Subcutaneous abdominal adipose tissue (tissue), 5 donors: Measurements from ENCODE around the gene ABLIM2.

Source experiments
- H3K27ac ChIP-seq: one replicate; pipeline ENCODE4 v1.7.0; 2013; ENCODE audit warnings: low read depth, mild to moderate bottlenecking, inconsistent platforms, low read length, moderate library complexity
- H3K27me3 ChIP-seq, 5 donors: one replicate each; pipeline ENCODE4 v1.7.0; 2013; ENCODE audit warnings: low read length in 5 of 5, inconsistent platforms in 1 of 5; ENCODE audit not compliant: control insufficient read depth in 5 of 5, insufficient read depth in 4 of 5
- H3K36me3 ChIP-seq, 5 donors: one replicate each; pipeline ENCODE4 v1.7.0; 2013; ENCODE audit warnings: low read length in 5 of 5; ENCODE audit not compliant: control insufficient read depth in 5 of 5, insufficient read depth in 5 of 5
- H3K4me1 ChIP-seq, 5 donors: one replicate each; pipeline ENCODE4 v1.7.0; 2013; ENCODE audit warnings: low read length in 5 of 5, mild to moderate bottlenecking in 3 of 5, moderate library complexity in 1 of 5; ENCODE audit not compliant: control insufficient read depth in 5 of 5, insufficient read depth in 5 of 5
- H3K4me3 ChIP-seq, 5 donors: one replicate each; pipeline ENCODE4 v1.7.0; 2013; ENCODE audit warnings: low read length in 5 of 5, low read depth in 1 of 5
- H3K9ac ChIP-seq, 5 donors: one replicate each; pipeline ENCODE4 v1.7.0; 2013; ENCODE audit warnings: low read length in 5 of 5, mild to moderate bottlenecking in 4 of 5, moderate library complexity in 3 of 5
- H3K9me3 ChIP-seq, 5 donors: one replicate each; pipeline ENCODE4 v1.7.0; 2013; ENCODE audit warnings: low read length in 5 of 5; ENCODE audit not compliant: control insufficient read depth in 5 of 5
- donor health status: healthy.
- donor health status: healthy.
- donor health status: healthy.
- donor health status: healthy.
- donor health status: healthy.

The ABLIM2 gene

GRCh38 chr4:8176547-8177399, 18.2 kb upstream of the ABLIM2 start:
- H3K4me1 ChIP-seq, result peaks cover 0 to 9% (median 2%) of the 10 kb centered on the region in 5 donors
- H3K36me3 ChIP-seq, result no peaks in the 10 kb centered on the region
- H3K27ac ChIP-seq, result no peak overlapping the region
- no peaks in the 10 kb centered on the region for H3K9me3 ChIP-seq
- no peak overlapping the region for H3K4me3 ChIP-seq
- no peak overlapping the region for H3K9ac ChIP-seq
- peaks cover 0 to 8% (median 5%) of the 10 kb centered on the region in 5 donors for H3K27me3 ChIP-seq

GRCh38 chr4:8175686-8176085, 17.1 kb upstream of the ABLIM2 start:
- peaks cover 0 to 14% (median 2%) of the 10 kb centered on the region in 5 donors for H3K4me1 ChIP-seq
- H3K27me3 ChIP-seq, result peaks cover 0 to 11% (median 5%) of the 10 kb centered on the region in 5 donors

GRCh38 chr4:8174970-8175369, 16.4 kb upstream of the ABLIM2 start:
- no peak overlapping the region for H3K4me3 ChIP-seq
- H3K9ac ChIP-seq, result no peak overlapping the region
- no peak overlapping the region for H3K27ac ChIP-seq
- no peaks in the 10 kb centered on the region for H3K9me3 ChIP-seq
- peaks cover 0 to 9% (median 2%) of the 10 kb centered on the region in 5 donors for H3K4me1 ChIP-seq
- H3K27me3 ChIP-seq, result peaks cover 0 to 11% (median 5%) of the 10 kb centered on the region in 5 donors
- no peaks in the 10 kb centered on the region for H3K36me3 ChIP-seq

More at GRCh38 chr4:8175686-8176085, 17.1 kb upstream of the ABLIM2 start:
- Histone ChIP-seq H3K27ac (no peak overlapping the region), H3K36me3 (no peaks in the 10 kb centered on the region), H3K9me3 (no peaks in the 10 kb centered on the region), H3K9ac (no peak overlapping the region), H3K4me3 (no peak overlapping the region)

GRCh38 chr4:8173492-8174242, 15.1 kb upstream of the ABLIM2 start:
- H3K9me3 ChIP-seq, result peaks cover 0 to 4% (median 3%) of the 10 kb centered on the region in 5 donors
- H3K4me1 ChIP-seq, result peaks cover 0 to 9% (median 2%) of the 10 kb centered on the region in 5 donors
- no peak overlapping the region for H3K4me3 ChIP-seq
- H3K36me3 ChIP-seq, result no peaks in the 10 kb centered on the region
- H3K9ac ChIP-seq, result no peak overlapping the region
- H3K27me3 ChIP-seq, result peaks cover 0 to 11% (median 5%) of the 10 kb centered on the region in 5 donors
- no peak overlapping the region for H3K27ac ChIP-seq

- Histone ChIP-seq H3K9ac (no peak overlapping the region), H3K27ac (no peak overlapping the region), H3K4me3 (no peak overlapping the region), H3K4me1 (peaks cover 0 to 11% (median 2%) of the 10 kb centered on the region in 5 donors), H3K9me3 (peaks cover 0 to 12% (median 7%) of the 10 kb centered on the region in 5 donors), H3K36me3 (no peaks in the 10 kb centered on the region), H3K27me3 (peaks cover 0 to 11% (median 5%) of the 10 kb centered on the region in 5 donors)
Observed at GRCh38 chr4:8171984-8172924, 13.6 kb upstream of the ABLIM2 start.

GRCh38 chr4:8171266-8171665, 12.7 kb upstream of the ABLIM2 start:
- Histone ChIP-seq H3K27ac (no peak overlapping the region), H3K27me3 (peaks cover 0 to 8% (median 5%) of the 10 kb centered on the region in 5 donors), H3K9me3 (peaks cover 0 to 12% (median 7%) of the 10 kb centered on the region in 5 donors), H3K4me3 (no peak overlapping the region), H3K9ac (no peak overlapping the region), H3K36me3 (no peaks in the 10 kb centered on the region), H3K4me1 (peaks cover 0 to 15% (median 0%) of the 10 kb centered on the region in 5 donors)

GRCh38 chr4:8170341-8170740, 11.7 kb upstream of the ABLIM2 start:
- Histone ChIP-seq H3K4me1 (peaks cover 0 to 15% (median 0%) of the 10 kb centered on the region in 5 donors), H3K9me3 (peaks cover 0 to 12% (median 7%) of the 10 kb centered on the region in 5 donors), H3K4me3 (no peak overlapping the region), H3K27ac (no peak overlapping the region), H3K9ac (no peak overlapping the region), H3K27me3 (peaks cover 0 to 8% (median 5%) of the 10 kb centered on the region in 5 donors), H3K36me3 (no peaks in the 10 kb centered on the region)

- Histone ChIP-seq H3K9me3 (peaks cover 0 to 12% (median 7%) of the 10 kb centered on the region in 5 donors), H3K36me3 (no peaks in the 10 kb centered on the region), H3K4me1 (peaks cover 0 to 15% (median 0%) of the 10 kb centered on the region in 5 donors), H3K9ac (no peak overlapping the region), H3K4me3 (no peak overlapping the region), H3K27me3 (peaks cover 0 to 8% (median 5%) of the 10 kb centered on the region in 5 donors), H3K27ac (no peak overlapping the region)
Observed at GRCh38 chr4:8169763-8170162, 11.2 kb upstream of the ABLIM2 start.

- Histone ChIP-seq H3K4me1 (peaks cover 0 to 15% (median 0%) of the 10 kb centered on the region in 5 donors), H3K9ac (no peak overlapping the region), H3K36me3 (no peaks in the 10 kb centered on the region), H3K4me3 (no peak overlapping the region), H3K9me3 (peaks cover 0 to 12% (median 7%) of the 10 kb centered on the region in 5 donors), H3K27me3 (peaks cover 0 to 8% (median 5%) of the 10 kb centered on the region in 5 donors), H3K27ac (no peak overlapping the region)
Observed at GRCh38 chr4:8168832-8169598, 10.4 kb upstream of the ABLIM2 start.
